Mesodermal cell (in vitro differentiated cells): ENCODE results near the gene RNPEPL1.
"Not testable (repeated sequence)": the region's sequence is repeated elsewhere in the genome, so short reads cannot be mapped to it uniquely, and the experiment has no call there.

Experiments
- H3K27ac ChIP-seq: 2 replicates; pipeline ENCODE4 v1.7.0; 2013; ENCODE audit warnings: mild to moderate bottlenecking, low read depth, low read length, moderate library complexity; ENCODE audit not compliant: severe bottlenecking
- H3K36me3 ChIP-seq: 2 replicates; pipeline ENCODE4 v1.7.1; 2013; ENCODE audit warnings: mild to moderate bottlenecking, low read length, moderate library complexity; ENCODE audit not compliant: control insufficient read depth, insufficient read depth
- H3K4me1 ChIP-seq: one replicate; pipeline ENCODE4 v1.7.1; 2013; ENCODE audit warnings: mild to moderate bottlenecking, low read length; ENCODE audit not compliant: insufficient read depth, control insufficient read depth, poor library complexity, severe bottlenecking
- H3K4me3 ChIP-seq: 2 replicates; pipeline ENCODE4 v1.7.0; 2013; ENCODE audit warnings: low read length, control low read depth, mild to moderate bottlenecking; ENCODE audit not compliant: insufficient read depth, poor library complexity, severe bottlenecking; ENCODE audit errors: extremely low read depth
- H3K9me3 ChIP-seq: 2 replicates; pipeline ENCODE4 v1.7.1; 2013; ENCODE audit warnings: mild to moderate bottlenecking, low read length, moderate library complexity; ENCODE audit not compliant: control insufficient read depth
- WGBS, 2 experiments: methylation state at CpG; one replicate each; pipeline ENCODE4 v1.1.5; 2013; ENCODE audit warnings: missing lambda C conversion rate in 2 of 2; ENCODE audit not compliant: insufficient coverage in 2 of 2; 5-methylcytosine and 5-hydroxymethylcytosine counted together

Gene RNPEPL1

DNA sequence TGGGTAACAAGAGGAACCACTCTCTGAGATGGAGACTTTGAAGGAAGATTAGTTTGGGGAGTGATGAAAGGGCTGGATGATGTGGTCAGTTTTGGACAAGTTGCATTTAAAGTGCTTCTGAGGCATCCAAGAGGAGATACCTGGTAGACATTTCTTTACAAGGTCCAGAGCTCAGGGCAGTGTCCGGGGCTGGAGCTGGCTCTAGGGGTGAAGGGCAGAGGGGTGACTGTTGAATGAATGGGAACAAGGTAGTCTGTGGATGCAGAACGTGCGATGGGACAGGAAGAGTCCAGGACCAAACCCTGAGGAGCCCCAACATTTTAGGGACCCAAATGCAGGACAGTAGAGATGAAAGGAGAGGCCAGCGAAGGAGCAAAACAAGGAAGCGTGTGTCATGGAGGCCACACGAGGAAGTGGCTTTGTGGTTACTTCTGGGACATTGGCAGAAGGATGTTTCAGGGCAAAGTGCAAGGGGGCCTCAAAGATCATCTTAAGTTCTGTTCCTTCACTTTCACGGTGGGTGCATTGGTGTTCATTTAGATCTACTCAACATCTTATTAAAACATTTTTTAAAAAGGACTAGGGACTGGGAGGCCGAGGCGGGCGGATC lies 43.4 kb downstream of the RNPEPL1 start:
- no peak overlapping the region for H3K27ac ChIP-seq
- H3K4me3 ChIP-seq = no peak overlapping the region
- no peaks in the 10 kb centered on the region for H3K36me3 ChIP-seq
- H3K9me3 ChIP-seq = no peaks in the 10 kb centered on the region
- WGBS, 2 experiments = 90 to 98% methylated on average over 8 to 9 of the region's 10 CpGs
- H3K4me1 ChIP-seq = no peaks in the 10 kb centered on the region

DNA sequence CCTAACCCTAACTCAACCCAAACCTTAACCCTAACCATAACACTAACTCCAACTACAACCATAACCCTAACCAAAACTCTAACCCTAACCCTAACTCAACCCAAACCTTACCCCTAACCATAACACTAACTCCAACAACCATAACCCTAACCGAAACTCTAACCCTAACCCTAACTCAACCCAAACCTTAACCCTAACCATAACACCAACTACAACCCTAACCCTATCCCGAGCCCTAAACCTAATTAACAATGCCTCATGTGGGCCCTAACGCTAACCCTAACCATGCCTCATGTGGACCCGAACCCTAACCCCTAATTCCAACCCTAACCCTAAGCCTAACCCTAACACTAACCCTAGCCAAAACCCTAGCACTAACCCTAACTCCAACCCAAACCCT lies 45.5 kb downstream of the RNPEPL1 start:
- H3K36me3 ChIP-seq = no peaks in the 10 kb centered on the region
- H3K27ac ChIP-seq = no peak overlapping the region
- H3K4me1 ChIP-seq = no peaks in the 10 kb centered on the region
- H3K4me3 ChIP-seq = no peak overlapping the region
- H3K9me3 ChIP-seq = no peaks in the 10 kb centered on the region
- WGBS, 2 experiments = 88 to 89% methylated on average over 3 to 4 of the region's 4 CpGs

DNA sequence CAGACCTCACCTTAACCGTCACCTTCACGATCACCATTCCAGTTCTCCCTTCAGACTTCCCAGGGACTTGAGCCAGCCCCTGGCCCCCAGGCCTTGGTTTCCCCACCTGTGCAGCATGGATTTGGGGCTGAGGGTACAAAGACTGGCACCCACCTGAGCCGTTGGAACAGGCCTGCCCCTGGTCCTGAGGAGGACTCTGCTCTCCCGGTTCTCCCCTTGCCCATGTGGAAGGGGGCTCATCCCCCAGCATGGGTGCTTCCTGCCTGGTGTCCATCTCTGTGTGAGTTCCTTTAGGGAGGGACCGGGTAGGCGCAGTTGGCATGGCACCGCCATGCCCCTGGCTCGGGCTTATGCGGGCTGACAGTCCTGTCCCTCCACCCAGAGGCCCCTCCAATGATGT lies 46.1 kb downstream of the RNPEPL1 start:
- WGBS, 2 experiments = 92 to 95% methylated on average over 4 to 8 of the region's 9 CpGs
- H3K27ac ChIP-seq = no peak overlapping the region
- H3K4me1 ChIP-seq = no peaks in the 10 kb centered on the region
- H3K36me3 ChIP-seq = no peaks in the 10 kb centered on the region
- no peaks in the 10 kb centered on the region for H3K9me3 ChIP-seq
- H3K4me3 ChIP-seq = no peak overlapping the region

DNA sequence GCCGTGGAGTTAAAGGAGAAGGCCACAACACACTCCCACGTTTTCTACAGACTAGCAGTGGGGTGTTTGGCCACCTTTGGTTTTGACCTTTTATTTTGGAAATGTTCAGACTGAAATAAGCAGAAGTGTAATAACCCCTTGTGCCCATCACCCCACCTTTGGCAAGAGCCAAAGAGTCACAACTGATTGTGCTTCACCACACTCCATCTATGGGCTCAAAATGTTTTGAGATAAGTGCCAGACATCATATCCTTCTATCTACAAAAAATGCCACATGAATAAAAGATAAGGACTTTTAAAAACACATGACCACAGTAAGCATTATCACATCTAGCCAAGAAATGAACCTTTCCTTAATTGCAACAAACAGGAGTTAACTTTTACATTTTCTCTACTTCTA lies 47.1 kb downstream of the RNPEPL1 start:
- 89% methylated on average over 2 of the region's 2 CpGs; no CpG with 5 or more reads in 1 of the 2 experiments for WGBS, 2 experiments

DNA sequence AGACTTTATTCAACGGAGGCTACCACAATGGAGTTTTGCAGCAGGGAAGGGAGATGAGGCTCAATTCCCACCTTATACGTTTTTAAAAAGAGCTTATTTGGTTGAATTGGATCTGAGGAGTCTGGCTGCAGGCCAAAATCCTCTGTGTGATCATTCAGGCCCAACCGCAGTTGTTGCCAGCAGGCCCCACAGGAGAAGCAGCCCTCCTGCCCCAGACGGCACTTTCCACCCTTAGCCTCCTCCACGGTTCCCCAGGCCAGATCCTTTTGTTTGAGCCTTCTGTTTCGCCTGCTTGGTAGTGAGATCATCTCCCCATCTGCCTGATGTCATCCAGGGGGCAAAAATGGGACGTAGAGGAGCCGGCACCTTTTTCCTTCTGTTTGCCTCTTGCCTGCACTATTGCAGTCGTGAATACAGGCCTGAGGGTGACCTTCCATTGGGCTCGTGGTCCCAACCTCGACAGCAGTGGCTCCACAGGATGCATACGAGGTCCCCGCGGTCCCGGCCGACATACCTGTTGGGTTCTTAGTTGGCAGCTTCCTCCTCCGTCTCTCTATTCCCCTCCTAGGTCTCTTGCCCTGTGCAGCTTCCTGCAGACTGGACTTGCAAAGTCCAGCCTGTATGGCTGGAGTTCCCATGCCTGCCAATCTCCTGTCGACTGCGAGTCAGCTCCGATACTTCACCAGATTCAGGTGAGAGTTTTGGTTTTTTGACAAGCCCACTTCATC lies 47.7 kb downstream of the RNPEPL1 start:
- H3K4me1 ChIP-seq = no peaks in the 10 kb centered on the region
- H3K36me3 ChIP-seq = no peaks in the 10 kb centered on the region
- no peaks in the 10 kb centered on the region for H3K9me3 ChIP-seq
- no peak overlapping the region for H3K4me3 ChIP-seq
- no peak overlapping the region for H3K27ac ChIP-seq
- 81 to 83% methylated on average over 13 to 19 of the region's 20 CpGs for WGBS, 2 experiments

More for the DNA sequence above, 47.1 kb downstream of the RNPEPL1 start:
- Histone ChIP-seq H3K4me3 (no peak overlapping the region), H3K4me1 (no peaks in the 10 kb centered on the region), H3K36me3 (no peaks in the 10 kb centered on the region), H3K9me3 (no peaks in the 10 kb centered on the region), H3K27ac (no peak overlapping the region)

DNA sequence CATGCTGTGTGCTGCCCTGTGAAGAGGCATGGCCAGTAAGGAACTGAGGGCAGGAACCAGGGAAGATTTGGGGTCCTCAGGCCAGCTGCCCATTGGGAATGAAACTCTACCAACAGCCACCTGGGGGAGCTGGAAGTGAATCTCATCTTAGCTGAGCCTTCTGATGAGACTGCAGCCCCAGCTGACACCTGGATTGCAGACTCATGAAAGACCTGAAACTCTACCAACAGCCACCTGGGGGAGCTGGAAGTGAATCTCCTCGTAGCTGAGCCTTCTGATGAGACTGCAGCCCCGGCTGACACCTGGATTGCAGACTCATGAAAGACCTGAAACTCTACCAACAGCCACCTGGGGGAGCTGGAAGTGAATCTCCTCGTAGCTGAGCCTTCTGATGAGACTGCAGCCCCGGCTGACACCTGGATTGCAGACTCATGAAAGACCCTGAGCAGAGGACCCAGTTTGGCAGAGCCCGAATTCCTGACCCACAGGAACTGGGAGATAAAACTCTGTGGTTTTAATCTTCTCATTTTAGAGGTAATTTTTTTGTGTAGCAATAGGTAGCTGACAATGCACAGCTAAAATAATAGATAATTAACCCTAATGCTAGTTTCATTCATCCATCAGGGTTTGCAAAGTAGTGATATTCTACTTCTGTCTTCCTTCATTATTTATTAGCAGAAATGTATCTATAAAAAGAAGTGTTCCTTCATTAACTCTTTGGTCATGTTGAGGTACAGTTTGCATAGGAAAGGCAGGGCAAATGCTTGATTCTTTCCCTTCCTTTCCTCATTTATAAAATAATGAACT lies 48.8 kb downstream of the RNPEPL1 start:
- 100% methylated on average over 1 to 2 of the region's 5 CpGs for WGBS, 2 experiments
- not testable (repeated sequence) for H3K4me3 ChIP-seq

DNA sequence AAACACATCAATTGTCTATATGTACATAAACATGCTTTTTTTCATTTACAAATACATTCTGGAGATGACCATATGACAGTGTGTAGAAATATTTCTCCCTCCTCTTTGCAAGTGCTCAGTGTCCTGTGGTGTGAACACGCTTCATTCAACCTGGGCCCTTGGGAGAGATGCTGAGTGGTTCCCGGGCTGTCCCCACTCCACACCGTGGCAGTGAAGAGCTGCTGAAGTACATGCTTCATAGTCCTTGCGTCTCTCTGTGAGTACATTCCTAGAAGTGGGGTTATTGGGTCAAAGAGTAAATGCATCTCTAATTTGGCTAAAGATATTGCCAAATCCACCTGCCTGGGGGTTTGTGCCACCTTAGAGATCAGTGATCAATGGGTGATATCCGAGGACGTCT lies 50.5 kb downstream of the RNPEPL1 start:
- Histone ChIP-seq H3K9me3 (no peaks in the 10 kb centered on the region), H3K27ac (no peak overlapping the region), H3K4me3 (no peak overlapping the region), H3K36me3 (no peaks in the 10 kb centered on the region), H3K4me1 (no peaks in the 10 kb centered on the region)
- 84 to 90% methylated on average over 5 of the region's 6 CpGs for WGBS, 2 experiments

More for the DNA sequence above, 48.8 kb downstream of the RNPEPL1 start:
- not testable (repeated sequence) for H3K36me3 ChIP-seq, H3K27ac ChIP-seq, H3K4me1 ChIP-seq, H3K9me3 ChIP-seq

DNA sequence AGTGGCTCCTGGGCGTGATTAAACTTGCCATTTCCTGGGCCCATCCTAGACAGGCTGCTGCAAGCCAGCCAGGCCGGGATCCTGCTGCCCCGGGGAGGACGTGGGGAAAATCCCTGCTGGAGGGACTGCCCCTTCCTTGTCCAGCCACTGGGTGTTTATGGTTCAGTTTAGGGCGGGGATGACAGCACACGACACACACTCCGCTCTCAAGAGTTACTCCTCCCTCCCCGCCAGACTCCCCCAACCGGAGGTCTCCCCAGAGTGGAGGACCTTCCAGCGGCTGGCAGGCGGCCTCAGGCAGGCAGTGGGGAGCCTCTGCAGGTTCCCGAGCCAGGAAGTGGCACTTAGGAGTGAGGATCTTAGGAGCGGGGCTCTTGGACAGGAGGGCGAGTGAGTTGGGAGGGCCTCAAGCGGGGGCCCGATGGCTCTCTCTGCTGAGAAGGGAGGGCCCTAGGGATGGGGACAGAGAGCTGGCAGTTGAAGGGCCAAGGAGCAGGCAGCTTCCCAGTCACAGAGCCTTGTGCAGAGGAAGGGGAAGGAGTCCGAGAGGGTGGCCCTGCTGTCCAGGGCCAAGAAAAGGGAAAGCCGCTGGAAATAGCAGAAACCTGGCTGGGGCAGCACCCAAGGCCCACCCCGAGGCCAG lies 51.3 kb downstream of the RNPEPL1 start:
- Histone ChIP-seq H3K4me1 (no peaks in the 10 kb centered on the region), H3K36me3 (no peaks in the 10 kb centered on the region), H3K4me3 (no peak overlapping the region), H3K27ac (no peak overlapping the region), H3K9me3 (no peaks in the 10 kb centered on the region)
- WGBS, 2 experiments = 78 to 86% methylated on average over 12 to 16 of the region's 19 CpGs

DNA sequence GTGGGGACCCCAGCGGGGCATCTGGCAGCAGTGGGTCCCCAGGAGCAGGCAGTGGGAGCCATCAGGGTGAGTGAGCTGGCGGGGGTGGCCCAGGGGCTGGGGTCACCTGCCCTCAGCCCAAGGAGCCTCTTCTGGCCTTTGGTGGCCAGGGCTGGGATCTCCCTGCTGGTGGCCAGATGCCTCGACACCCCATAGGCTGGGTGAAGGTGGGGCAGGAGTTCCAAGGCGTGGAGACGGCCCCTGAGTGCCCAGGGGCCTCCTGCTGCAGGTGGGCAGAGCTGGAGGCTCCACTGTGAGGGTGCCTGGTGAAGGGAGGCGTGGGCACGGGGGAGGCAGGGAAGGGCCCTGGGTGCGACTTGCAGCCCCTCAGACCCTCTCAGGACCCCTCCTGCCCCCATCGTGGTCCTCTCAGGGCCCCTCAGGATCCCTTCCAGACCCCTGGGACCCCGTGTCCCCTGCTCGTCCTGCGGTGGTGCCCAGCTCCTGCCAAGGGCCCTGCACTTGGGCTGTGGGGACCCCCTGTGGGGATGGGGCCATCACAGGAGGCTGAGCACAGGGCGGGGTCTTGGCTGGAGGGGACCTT lies 52.0 kb downstream of the RNPEPL1 start:
- Histone ChIP-seq H3K27ac (no peak overlapping the region), H3K36me3 (no peaks in the 10 kb centered on the region), H3K9me3 (no peaks in the 10 kb centered on the region), H3K4me3 (no peak overlapping the region), H3K4me1 (no peaks in the 10 kb centered on the region)
- WGBS, 2 experiments = 90 to 96% methylated on average over 8 to 13 of the region's 13 CpGs

DNA sequence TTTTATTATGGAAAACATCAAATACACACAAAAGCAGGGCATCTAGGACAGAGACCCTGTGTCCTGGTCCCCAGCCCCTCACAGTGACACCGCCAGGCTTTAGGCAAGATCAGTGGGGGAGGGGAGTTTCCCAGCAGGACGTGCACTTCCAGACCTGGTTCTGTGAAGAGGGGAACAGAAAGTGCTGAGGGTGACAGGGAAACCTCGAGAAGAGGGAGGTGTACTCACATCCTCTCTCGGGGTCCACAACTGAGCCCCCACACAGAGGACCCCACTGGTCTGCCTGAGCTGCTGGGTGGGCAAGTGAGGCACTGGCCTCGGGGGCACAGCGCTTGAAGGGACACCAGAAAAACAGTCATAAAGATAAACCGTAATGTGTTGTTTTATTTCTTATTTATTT lies 52.6 kb downstream of the RNPEPL1 start:
- Histone ChIP-seq H3K36me3 (no peaks in the 10 kb centered on the region), H3K27ac (no peak overlapping the region), H3K9me3 (no peaks in the 10 kb centered on the region), H3K4me1 (no peaks in the 10 kb centered on the region), H3K4me3 (no peak overlapping the region)
- WGBS, 2 experiments = 68 to 77% methylated on average over 3 of the region's 7 CpGs
